Kidney epithelial cell (primary cell): ENCODE results near the gene DOCK1. TPM values are rescaled to one million over a fixed set of nuclear protein-coding genes. Genes with fewer than 3 reads are reported as not detected.

Experiments used
- DNase-seq: peaks from one replicate; pipeline ENCODE4 v3.0.0-alpha.2; 2010; ENCODE audit warnings: low read depth
- H3K27me3 ChIP-seq: 2 replicates; pipeline ENCODE4 v1.6.0; 2011; ENCODE audit warnings: low read length; ENCODE audit not compliant: control insufficient read depth, insufficient read depth
- H3K36me3 ChIP-seq: 2 replicates; pipeline ENCODE4 v1.5.1; 2011; ENCODE audit warnings: low read length; ENCODE audit not compliant: control insufficient read depth, insufficient read depth
- H3K4me3 ChIP-seq: 2 replicates; pipeline ENCODE4 v1.5.1; 2011; ENCODE audit warnings: low read depth, mild to moderate bottlenecking, control low read depth, low read length
- total RNA-seq: library from RNA; depleted of rRNA; stranded (reverse); fragments of >200 nt; gene quantifications from 2 replicates; pipeline ENCODE4 v1.2.3, GENCODE V29; 2015
- TF ChIP-seq, protein P1 (sequence below): IDR thresholded peaks from 2 replicates; pipeline ENCODE4 v1.5.1; 2011; ENCODE audit warnings: mild to moderate bottlenecking, moderate library complexity, low read length, control low read depth, inconsistent platforms; ENCODE audit not compliant: insufficient read depth, poor library complexity, severe bottlenecking

DOCK1 gene
- total RNA-seq, 1 donor from 2014 or later: 39.5 TPM

DNA sequence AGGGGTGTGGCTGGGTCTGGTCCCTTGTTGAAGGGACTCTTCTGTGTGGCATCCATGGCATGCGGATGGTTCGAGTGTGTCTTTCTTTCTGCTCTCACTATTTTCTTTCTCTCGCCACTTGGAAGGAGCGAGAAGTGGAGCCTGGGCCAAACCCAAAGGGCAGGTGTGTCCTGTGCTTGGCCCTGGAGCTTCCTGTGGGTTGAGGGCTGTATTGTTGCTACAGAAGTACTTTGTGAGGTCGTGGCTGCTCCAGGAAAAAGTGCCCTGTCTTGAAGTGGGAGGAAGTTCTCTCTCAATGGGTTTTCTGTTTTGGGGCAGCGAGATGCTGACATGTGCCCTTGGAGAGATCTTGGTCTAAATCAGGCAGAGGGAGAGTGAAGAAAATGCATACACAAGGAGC is 72.0 kb downstream of the DOCK1 start:
- TF ChIP-seq, protein P1, sequence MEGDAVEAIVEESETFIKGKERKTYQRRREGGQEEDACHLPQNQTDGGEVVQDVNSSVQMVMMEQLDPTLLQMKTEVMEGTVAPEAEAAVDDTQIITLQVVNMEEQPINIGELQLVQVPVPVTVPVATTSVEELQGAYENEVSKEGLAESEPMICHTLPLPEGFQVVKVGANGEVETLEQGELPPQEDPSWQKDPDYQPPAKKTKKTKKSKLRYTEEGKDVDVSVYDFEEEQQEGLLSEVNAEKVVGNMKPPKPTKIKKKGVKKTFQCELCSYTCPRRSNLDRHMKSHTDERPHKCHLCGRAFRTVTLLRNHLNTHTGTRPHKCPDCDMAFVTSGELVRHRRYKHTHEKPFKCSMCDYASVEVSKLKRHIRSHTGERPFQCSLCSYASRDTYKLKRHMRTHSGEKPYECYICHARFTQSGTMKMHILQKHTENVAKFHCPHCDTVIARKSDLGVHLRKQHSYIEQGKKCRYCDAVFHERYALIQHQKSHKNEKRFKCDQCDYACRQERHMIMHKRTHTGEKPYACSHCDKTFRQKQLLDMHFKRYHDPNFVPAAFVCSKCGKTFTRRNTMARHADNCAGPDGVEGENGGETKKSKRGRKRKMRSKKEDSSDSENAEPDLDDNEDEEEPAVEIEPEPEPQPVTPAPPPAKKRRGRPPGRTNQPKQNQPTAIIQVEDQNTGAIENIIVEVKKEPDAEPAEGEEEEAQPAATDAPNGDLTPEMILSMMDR: no peak
- Histone ChIP-seq H3K27me3 (no peaks in the 10 kb centered on the region), H3K36me3 (no peaks in the 10 kb centered on the region), H3K4me3 (no peak overlapping the region)
- DNase-seq: no peak

DNA sequence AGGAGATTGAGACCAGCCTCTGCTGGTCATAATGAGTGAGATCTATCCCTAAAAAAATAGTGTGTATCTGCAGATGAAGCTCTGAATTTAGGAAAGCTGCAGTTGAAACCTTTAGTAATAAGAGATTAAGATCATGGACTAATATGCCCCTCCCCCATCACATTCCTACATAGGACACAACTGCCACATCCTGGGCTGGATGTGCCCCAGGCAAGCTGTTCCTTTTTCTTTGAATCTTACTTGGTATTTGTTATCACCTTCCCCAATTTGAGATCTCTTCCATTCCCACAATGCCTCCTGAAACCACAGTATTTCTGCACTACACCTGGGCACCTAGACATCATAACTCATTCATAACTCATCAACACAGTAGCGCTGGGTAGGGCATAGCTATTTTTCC is 74.1 kb downstream of the DOCK1 start:
- no peaks in the 10 kb centered on the region for H3K27me3 ChIP-seq
- DNase-seq: no peak
- H3K4me3 ChIP-seq: no peak overlapping the region
- TF ChIP-seq, protein P1: no peak
- H3K36me3 ChIP-seq: no peaks in the 10 kb centered on the region

DNA sequence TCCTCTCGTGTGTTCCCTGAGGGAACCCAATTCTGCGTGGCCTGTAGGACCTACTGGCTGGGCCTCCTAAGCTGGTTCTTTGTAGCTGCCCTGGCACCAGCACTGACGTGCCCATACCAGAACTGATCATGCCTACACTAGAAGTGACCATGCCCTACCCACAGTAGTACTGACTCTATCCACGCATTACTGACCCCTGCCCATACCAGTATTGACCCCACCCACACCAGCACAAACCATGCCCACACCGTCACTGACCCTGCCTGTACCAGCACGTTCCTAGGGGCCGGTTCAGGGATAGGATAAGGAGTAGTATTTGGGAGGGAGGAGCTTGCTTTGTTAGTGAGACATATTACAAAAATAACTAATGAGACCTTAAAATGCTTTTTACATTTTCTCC is 88.0 kb downstream of the DOCK1 start:
- no peak for DNase-seq
- TF ChIP-seq, protein P1: no peak
- H3K27me3 ChIP-seq: no peaks in the 10 kb centered on the region
- no peak overlapping the region for H3K4me3 ChIP-seq
- no peaks in the 10 kb centered on the region for H3K36me3 ChIP-seq

DNA sequence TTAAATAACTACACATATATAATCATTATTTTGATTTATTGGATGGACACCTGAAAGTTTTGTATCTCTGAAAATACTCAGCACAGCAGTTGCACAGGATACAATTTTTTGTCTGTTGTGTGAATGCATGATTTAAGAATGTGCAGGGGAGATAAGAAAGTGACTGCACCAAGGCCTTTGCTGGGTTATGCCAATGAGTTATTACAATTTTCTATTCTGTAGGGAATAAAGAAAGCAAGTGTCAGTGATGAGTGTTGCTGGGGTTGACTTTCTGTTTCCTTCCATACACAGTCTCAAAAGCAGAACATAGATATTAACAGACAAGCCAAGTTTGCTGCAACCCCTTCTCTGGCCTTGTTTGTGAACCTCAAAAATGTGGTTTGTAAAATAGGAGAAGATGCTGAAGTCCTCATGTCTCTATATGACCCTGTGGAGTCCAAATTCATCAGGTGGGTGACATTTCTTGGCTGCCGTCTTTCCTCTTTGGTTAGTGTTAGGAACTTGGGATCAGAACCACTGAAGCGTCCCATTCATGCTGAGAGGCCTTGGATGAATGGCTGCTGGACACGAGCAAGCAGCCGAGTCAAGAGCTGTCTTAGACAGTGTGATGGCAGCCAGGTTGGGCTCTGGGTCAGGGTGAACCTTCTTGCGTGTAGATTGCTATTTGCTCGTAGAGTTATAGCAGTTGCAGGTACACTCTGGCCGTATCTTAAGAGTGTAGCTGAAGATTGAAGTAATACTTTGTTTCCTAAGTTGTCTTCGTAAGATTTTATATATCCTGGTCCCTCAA is 92.8 kb downstream of the DOCK1 start:
- H3K4me3 ChIP-seq: no peak overlapping the region
- no peaks in the 10 kb centered on the region for H3K27me3 ChIP-seq
- no peak for DNase-seq
- TF ChIP-seq, protein P1: no peak
- peaks cover 3% of the 10 kb centered on the region for H3K36me3 ChIP-seq

DNA sequence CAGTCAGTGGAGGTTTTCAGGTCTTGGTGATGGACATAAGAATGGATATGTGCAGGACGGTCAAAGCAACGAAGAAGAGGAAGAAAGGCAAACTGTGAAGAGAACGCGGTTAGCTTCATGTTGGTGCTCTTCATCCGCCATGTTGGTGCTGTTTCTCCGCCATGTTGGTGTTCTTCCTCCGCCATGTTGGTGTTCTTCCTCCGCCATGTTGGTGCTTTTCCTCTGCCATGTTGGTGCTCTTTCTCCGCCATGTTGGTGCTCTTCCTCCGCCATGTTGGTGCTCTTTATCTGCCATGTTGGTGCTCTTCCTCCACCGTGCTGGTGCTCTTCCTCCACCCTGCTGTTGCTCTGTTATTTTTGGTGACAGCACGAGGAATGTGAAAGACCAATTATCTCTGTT is 95.4 kb downstream of the DOCK1 start:
- TF ChIP-seq, protein P1: no peak
- DNase-seq: no peak
- Histone ChIP-seq H3K27me3 (no peaks in the 10 kb centered on the region), H3K4me3 (no peak overlapping the region), H3K36me3 (peaks cover 3% of the 10 kb centered on the region)
